HUDEP-2 (cell line): ENCODE data around the gene SGCD.

ENCODE experiments used
- DNase-seq, 76 experiments: peaks; one replicate each; lab custom pipeline; 2025; ENCODE audit not compliant: unreplicated experiment in 76 of 76; lab: John Stamatoyannopoulos, UW

Gene SGCD

GRCh38 chr5:156326718-156327259, at the start of gene SGCD:
SGCD (plus strand) TSS chr5:156327164.
- DNase-seq: no peak

GRCh38 chr5:156277290-156277689, 49.7 kb upstream of the SGCD start:
- no peak for DNase-seq

- no peak for DNase-seq
Observed at GRCh38 chr5:156295431-156295830, 31.5 kb upstream of the SGCD start.

GRCh38 chr5:156310115-156310514, 16.8 kb upstream of the SGCD start:
- DNase-seq: no peak

GRCh38 chr5:156312897-156313694, 13.9 kb upstream of the SGCD start:
- DNase-seq: no peak

GRCh38 chr5:156314416-156314815, 12.5 kb upstream of the SGCD start:
- DNase-seq: no peak

- DNase-seq: no peak
Observed at GRCh38 chr5:156322666-156323065, 4.3 kb upstream of the SGCD start.

- no peak for DNase-seq
Observed at GRCh38 chr5:156327296-156327695, 332 bp downstream of the SGCD start.

- no peak for DNase-seq
Observed at GRCh38 chr5:156328161-156328560, 1.2 kb downstream of the SGCD start.

- no peak for DNase-seq
Observed at GRCh38 chr5:156328766-156329165, 1.8 kb downstream of the SGCD start.

GRCh38 chr5:156329171-156329611, 2.2 kb downstream of the SGCD start:
- DNase-seq: no peak

GRCh38 chr5:156330141-156330870, 3.3 kb downstream of the SGCD start:
- DNase-seq: no peak

- no peak for DNase-seq
Observed at GRCh38 chr5:156331181-156331580, 4.2 kb downstream of the SGCD start.

- no peak for DNase-seq
Observed at GRCh38 chr5:156331845-156332244, 4.9 kb downstream of the SGCD start.

GRCh38 chr5:156332245-156332644, 5.3 kb downstream of the SGCD start:
- DNase-seq: no peak

- no peak for DNase-seq
Observed at GRCh38 chr5:156339139-156339841, 12.3 kb downstream of the SGCD start.

GRCh38 chr5:156340893-156341292, 13.9 kb downstream of the SGCD start:
- DNase-seq: no peak

- DNase-seq: no peak
Observed at GRCh38 chr5:156350256-156350655, 23.3 kb downstream of the SGCD start.

GRCh38 chr5:156351423-156351822, 24.5 kb downstream of the SGCD start:
- DNase-seq: no peak

GRCh38 chr5:156354571-156354970, 27.6 kb downstream of the SGCD start:
- DNase-seq: no peak

- no peak for DNase-seq
Observed at GRCh38 chr5:156356238-156356637, 29.3 kb downstream of the SGCD start.
